H1 (cell line): Measurements from ENCODE around the gene EFCAB8. TPM values are rescaled to one million over a fixed set of nuclear protein-coding genes. Genes with fewer than 3 reads are reported as not detected.

Experiments
- ASH2L ChIP-seq: fragments of 200-600, 300-600 bp; sonication (generic); IDR thresholded peaks from one replicate; pipeline ENCODE4 v1.7.1; 2017; ENCODE audit warnings: low read length
- BRCA1 ChIP-seq: IDR thresholded peaks from 2 replicates; pipeline ENCODE4 v1.6.1; 2012; ENCODE audit warnings: low read depth, low read length, improper control_type of control experiment
- POLR2A ChIP-seq, 2 experiments: IDR thresholded peaks; 1 replicate in 1 of 2; 2 replicates in 1 of 2; pipeline ENCODE4 v1.6.1; 2011; ENCODE audit warnings: low read depth in 2 of 2, low read length in 2 of 2, mild to moderate bottlenecking in 2 of 2; ENCODE audit errors: control extremely low read depth in 1 of 2
- RFX5 ChIP-seq: IDR thresholded peaks from 2 replicates; pipeline ENCODE4 v1.6.1; 2011; ENCODE audit warnings: low read depth, low read length, improper control_type of control experiment, borderline replicate concordance
- SRF ChIP-seq: IDR thresholded peaks from 2 replicates; pipeline ENCODE4 v1.6.1; 2011; ENCODE audit warnings: mild to moderate bottlenecking, low read depth, low read length, moderate library complexity
- polyA plus RNA-seq, 7 experiments: library from polyadenylated mRNA; depleted of rRNA in 3 of 7; stranded (reverse) in 5 of 7; unstranded in 2 of 7; fragments of >200 nt in 5 of 7; fragments of 200-250 nt in 2 of 7; gene quantifications; 1 replicate in 5 of 7; 2 replicates in 1 of 7; 4 replicates in 1 of 7; pipeline versions ENCODE4 v1.2.1 to v1.2.3, GENCODE V29; 2011 to 2013; ENCODE audit warnings: missing spikeins in 2 of 7, mixed read lengths in 2 of 7
- total RNA-seq: library from RNA; stranded (reverse); fragmentation: NEBNext Ultra II Directional; extraction: Animal tissue kit (Norgen Biotek cat#: 25700); gene quantifications from 2 replicates; pipeline ENCODE4 v1.2.1, GENCODE V29; 2021

Gene EFCAB8
- total and polyA plus RNA-seq, 2 of the 8 experiments (the other 6 are each of a cell fraction or from before 2014, with no cell fraction given): 0.06 to 0.20 TPM

- no peak for TF ChIP-seq ASH2L
- no peak for TF ChIP-seq BRCA1
- TF ChIP-seq POLR2A (IDR thresholded peaks at IDR 0.05; ENCODE audit: control extremely low read depth in 1 of 2, low read depth in 2 of 2, low read length in 2 of 2): no peak
- TF ChIP-seq SRF: no peak
- TF ChIP-seq RFX5: no peak
- TF ChIP-seq, all 59 proteins: peak for 0
Observed at GRCh38 chr20:32967961-32968457, 109.3 kb downstream of the EFCAB8 start (continued).
